Right ventricle myocardium superior (tissue), 1 donor: ENCODE results near the gene ZFYVE9. TPM values are rescaled to one million over a fixed set of nuclear protein-coding genes. Genes with fewer than 3 reads are reported as not detected.
"Not testable (repeated sequence)": the region's sequence is repeated elsewhere in the genome, so short reads cannot be mapped to it uniquely, and the experiment has no call there.

ENCODE experiments used
- ATAC-seq: fragments of 200-7000 bp; cut with Tn5 transposase; one replicate; pipeline ENCODE4 v1.9.1; 2020; ENCODE audit warnings: mild to moderate bottlenecking; ENCODE audit not compliant: poor library complexity
- DNase-seq: peaks from one replicate; pipeline ENCODE4 v3.0.0-alpha.2; 2020
- intact Hi-C: fragments of 100-400 bp; cut with DNase I; formaldehyde crosslinking; loops from one replicate; pipeline ENCODE4 v1.11.2; 2022
- long read RNA-seq: library from polyadenylated mRNA; unstranded; transcript quantifications from one replicate; pipeline ENCODE4 v2.0.0, GENCODE V29; 2021
- total RNA-seq: library from RNA; stranded (reverse); fragmentation: NEBNext Ultra II Directional; extraction: Animal tissue kit (Norgen Biotek cat#: 25700); gene quantifications from one replicate; pipeline ENCODE4 v1.2.1, GENCODE V29; 2021
- donor health status: DM: no; HTN: yes; CAD: no; lungs with severe emphysema.

Gene ZFYVE9, protein sequence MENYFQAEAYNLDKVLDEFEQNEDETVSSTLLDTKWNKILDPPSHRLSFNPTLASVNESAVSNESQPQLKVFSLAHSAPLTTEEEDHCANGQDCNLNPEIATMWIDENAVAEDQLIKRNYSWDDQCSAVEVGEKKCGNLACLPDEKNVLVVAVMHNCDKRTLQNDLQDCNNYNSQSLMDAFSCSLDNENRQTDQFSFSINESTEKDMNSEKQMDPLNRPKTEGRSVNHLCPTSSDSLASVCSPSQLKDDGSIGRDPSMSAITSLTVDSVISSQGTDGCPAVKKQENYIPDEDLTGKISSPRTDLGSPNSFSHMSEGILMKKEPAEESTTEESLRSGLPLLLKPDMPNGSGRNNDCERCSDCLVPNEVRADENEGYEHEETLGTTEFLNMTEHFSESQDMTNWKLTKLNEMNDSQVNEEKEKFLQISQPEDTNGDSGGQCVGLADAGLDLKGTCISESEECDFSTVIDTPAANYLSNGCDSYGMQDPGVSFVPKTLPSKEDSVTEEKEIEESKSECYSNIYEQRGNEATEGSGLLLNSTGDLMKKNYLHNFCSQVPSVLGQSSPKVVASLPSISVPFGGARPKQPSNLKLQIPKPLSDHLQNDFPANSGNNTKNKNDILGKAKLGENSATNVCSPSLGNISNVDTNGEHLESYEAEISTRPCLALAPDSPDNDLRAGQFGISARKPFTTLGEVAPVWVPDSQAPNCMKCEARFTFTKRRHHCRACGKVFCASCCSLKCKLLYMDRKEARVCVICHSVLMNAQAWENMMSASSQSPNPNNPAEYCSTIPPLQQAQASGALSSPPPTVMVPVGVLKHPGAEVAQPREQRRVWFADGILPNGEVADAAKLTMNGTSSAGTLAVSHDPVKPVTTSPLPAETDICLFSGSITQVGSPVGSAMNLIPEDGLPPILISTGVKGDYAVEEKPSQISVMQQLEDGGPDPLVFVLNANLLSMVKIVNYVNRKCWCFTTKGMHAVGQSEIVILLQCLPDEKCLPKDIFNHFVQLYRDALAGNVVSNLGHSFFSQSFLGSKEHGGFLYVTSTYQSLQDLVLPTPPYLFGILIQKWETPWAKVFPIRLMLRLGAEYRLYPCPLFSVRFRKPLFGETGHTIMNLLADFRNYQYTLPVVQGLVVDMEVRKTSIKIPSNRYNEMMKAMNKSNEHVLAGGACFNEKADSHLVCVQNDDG (N-terminal part only)
- total RNA-seq = 18.4 TPM
- long read RNA-seq, full-length matches to known transcripts = 2 of 7 reads
- long read RNA-seq, partial matches to known transcripts = 5 of 7 reads
- long read RNA-seq, other reads (novel, unspliced or antisense) = 0 of 7 reads

GRCh38 chr1:52141513-52142219 is at the start of gene ZFYVE9:
Gene ZFYVE9, plus strand, starts transcription at chr1:52142089. Its CDS starts 91,118 bp downstream, at chr1:52233207.
- DNase-seq = peak; percentile 85
- ATAC-seq = peak; percentile 98
- intact Hi-C loops = loop anchor here (2.0 kb wide), 1 partner anchor 155 kb away; no protein-coding TSS in a partner anchor

GRCh38 chr1:52094300-52094699 is 47.6 kb upstream of the ZFYVE9 start:
- intact Hi-C loops, DNase-seq, ATAC-seq: not testable (repeated sequence)

DNA sequence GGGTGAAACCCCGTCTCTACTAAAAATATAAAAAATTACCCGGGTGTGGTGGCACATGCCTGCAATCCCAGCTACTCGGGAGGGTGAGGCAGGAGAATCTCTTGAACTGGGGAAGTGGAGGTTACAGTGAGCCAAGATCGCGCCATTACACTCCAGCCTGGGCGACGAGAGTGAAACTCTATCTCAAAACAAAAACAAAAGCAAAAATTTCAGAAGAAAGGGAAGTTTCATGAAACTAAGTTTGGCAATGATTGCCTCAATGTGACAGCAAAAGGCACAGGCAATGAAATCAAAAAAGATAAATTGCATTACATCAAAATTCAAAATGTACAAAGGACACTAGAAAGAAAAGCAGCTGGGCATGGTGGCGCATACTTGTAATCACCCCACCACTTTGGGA is 45.7 kb upstream of the ZFYVE9 start:
- intact Hi-C loops = no loop called here
- ATAC-seq = no peak
- no peak for DNase-seq

DNA sequence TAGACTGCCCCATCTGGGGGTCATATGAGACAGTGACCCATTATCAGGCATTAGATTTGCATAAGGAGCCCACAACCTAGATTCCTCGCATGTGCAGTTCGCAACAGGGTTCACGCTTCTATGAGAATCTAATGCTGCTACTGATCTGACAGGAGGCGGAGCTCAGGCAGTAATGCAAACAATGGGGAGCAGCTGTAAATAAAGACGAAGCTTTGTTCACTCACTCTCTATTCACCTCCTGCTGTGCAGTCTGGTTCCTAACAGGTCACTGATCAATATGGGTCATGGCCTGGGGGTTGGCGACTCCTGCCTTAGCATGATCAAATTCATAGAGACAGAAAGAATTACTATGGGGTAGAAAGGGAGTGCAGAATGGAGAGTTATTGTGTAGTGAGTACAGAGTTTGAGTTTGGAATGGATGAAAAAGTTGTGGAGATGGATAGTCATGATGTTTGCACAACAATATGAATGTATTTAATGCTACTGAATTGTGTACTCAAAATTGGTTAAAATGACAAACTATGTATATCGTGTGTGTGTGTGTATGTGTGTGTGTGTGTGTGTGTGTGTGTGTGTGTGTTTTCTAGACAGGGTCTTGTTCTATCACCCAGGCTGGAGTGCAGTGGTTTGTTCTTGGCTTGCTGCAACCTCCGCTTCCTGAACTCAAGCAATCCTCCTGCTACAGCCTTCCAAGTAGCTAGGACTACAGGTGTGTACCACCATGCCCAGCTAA is 43.6 kb upstream of the ZFYVE9 start:
- DNase-seq = no peak
- no peak for ATAC-seq
- intact Hi-C loops = no loop called here

- DNase-seq (no peak), ATAC-seq (no peak)
- intact Hi-C loops = no loop called here
These were observed 39.4 kb upstream of the ZFYVE9 start for GRCh38 chr1:52102336-52103013.

GRCh38 chr1:52111492-52111891 is 30.4 kb upstream of the ZFYVE9 start:
- DNase-seq (no peak), ATAC-seq (no peak)
- intact Hi-C loops = no loop called here

GRCh38 chr1:52112489-52112888 is 29.4 kb upstream of the ZFYVE9 start:
- intact Hi-C loops = no loop called here
- ATAC-seq (no peak), DNase-seq (no peak)

GRCh38 chr1:52119301-52120079 is 22.4 kb upstream of the ZFYVE9 start:
- intact Hi-C loops = no loop called here

DNA sequence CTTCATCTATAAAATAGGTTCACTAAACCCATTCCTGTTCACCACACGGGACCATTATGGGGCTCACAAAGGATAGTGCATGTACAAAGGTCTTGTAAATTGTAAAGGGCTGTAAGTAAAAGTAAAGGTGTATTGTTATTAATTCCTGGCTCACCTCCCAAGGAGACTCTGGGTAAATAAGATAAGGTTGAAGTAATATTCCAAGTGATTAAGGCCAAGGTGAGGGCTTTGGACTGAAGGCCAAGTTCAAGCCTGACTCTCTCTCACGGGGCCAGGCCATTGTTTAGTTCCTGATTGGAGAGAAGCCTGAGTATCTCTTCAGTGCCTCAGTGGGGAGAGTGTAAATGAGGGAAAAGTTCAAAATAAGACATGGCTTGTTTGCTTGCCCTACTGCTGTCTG is 19.5 kb upstream of the ZFYVE9 start:
- ATAC-seq (no peak), DNase-seq (no peak)
- intact Hi-C loops = no loop called here

More at GRCh38 chr1:52119301-52120079, 22.4 kb upstream of the ZFYVE9 start:
- DNase-seq (no peak), ATAC-seq (no peak)

- intact Hi-C loops = no loop called here
- ATAC-seq = no peak
- no peak for DNase-seq
These were observed 18.3 kb upstream of the ZFYVE9 start for GRCh38 chr1:52123622-52124021.

DNA sequence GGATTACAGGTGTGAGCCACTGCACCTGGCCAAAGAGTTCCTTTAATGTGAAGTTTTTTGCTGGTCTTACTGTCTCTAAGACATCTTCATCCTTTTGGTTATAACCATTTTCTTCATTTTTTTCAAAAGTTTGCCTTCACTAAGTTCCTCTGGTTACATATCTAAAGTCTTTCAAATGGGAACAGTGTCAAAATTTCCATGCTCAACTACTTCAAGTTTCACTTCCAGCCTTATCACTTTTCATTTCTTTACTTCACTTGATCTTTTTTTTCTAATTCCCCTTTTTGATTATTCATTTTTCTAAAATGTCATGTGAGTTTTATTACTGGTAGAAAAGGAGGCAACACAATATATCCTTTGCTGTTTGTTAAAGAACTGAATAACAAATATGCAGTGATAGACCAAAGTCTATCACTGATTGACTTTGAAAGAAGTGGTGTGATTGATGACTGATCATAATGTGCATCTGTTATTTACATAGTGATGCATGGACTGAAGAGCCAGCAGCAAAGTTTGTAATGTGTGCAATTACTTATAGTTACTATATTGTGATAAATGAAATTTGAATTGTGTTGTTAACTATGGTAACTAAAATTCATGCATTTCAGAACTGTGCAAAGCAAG is 16.0 kb upstream of the ZFYVE9 start:
- intact Hi-C loops = loop anchor here (5.0 kb wide), 1 partner anchor 171 kb away; no protein-coding TSS in a partner anchor
- DNase-seq (no peak), ATAC-seq (no peak)

GRCh38 chr1:52127181-52128180 is 14.4 kb upstream of the ZFYVE9 start:
- DNase-seq (no peak), ATAC-seq (peak; percentile 62)

DNA sequence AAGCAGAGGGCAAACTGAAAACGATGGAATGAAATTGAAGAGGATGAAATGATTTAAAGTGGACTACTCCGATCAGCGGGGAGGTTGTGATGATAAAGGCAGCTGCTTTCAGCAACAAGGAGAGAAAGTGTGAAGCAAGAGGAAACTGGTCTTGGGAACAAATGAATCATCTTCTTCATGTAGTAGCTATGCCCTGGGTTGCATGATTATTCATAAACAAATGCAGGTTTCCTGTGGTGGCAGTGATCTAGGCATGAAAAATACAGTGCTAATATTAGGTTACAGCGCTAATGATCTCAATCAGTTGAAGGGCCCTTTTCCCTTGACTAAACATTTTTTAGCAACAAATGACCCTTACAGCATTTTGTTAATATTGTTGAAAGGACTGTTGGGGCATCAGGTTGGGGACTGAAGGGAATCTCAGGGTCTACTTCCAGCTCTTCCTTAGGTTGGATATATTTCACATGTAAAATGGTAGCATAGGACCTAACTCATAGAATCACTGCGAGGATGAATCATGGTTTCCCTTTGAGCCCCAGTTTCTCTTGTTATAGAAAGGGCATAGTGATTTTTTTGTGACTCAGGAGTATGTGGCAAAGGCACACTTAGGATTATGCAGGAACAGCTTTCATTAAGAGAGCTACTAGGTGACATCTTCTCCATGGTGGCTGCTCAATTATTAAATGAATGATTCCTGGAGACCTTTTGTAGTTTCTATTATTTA is 1.9 kb upstream of the ZFYVE9 start:
- intact Hi-C loops = no loop called here
- no peak for DNase-seq
- ATAC-seq = no peak

More at GRCh38 chr1:52127181-52128180, 14.4 kb upstream of the ZFYVE9 start:
- intact Hi-C loops = loop anchor here (5.0 kb wide), 1 partner anchor 170 kb away; no protein-coding TSS in a partner anchor
